ENCODE results near the gene SLC37A4.
"Not testable (repeated sequence)": the region's sequence is repeated elsewhere in the genome, so short reads cannot be mapped to it uniquely, and the experiment has no call there.

SLC37A4 gene

DNA sequence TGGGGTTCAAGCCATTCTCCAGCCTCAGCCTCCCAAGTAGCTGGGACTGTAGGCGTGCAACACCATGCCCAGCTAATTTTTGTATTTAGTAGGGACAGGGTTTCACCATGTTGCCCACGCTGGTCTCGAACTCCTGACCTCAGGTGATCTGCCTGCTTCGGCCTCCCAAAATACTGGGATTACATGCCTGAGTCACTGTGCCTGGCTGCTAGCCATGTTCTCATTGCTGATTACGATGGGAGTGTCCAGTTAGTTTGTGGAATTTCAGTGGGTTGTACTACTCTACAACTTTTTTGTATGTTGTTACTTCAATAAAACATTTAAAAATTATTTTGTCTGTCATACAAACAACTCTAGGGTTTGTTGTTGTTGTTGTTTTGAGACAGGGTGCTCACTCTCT is 32.1 kb upstream of the SLC37A4 start:
- Histone ChIP-seq H4K8ac (ENCODE audit: low read depth, low read length) (no peak overlapping the region), H2BK120ac (ENCODE audit: low read depth, low read length) (no peak overlapping the region), H4K5ac (ENCODE audit: low read length) (no peak overlapping the region), H2BK5ac (ENCODE audit: low read length) (no peak overlapping the region), H3K18ac (ENCODE audit: low read length) (no peak overlapping the region), H3K27ac (ENCODE audit: low read depth, low read length) (no peak overlapping the region), H3K4ac (ENCODE audit: low read depth, low read length) (no peak overlapping the region), H3K4me1 (ENCODE audit: control insufficient read depth, low read depth, low read length) (no peaks in the 10 kb centered on the region), H3K27me3 (ENCODE audit: insufficient read depth, low read length, poor library complexity) (no peaks in the 10 kb centered on the region), H3K9ac (ENCODE audit: low read length) (no peak overlapping the region), H3K36me3 (ENCODE audit: control insufficient read depth, insufficient read depth, low read length) (no peaks in the 10 kb centered on the region), H3K23ac (ENCODE audit: low read length) (no peak overlapping the region), H3K79me2 (ENCODE audit: control insufficient read depth, insufficient read depth, low read length) (no peaks in the 10 kb centered on the region), H2AK5ac (ENCODE audit: low read length) (no peak overlapping the region), H3K4me2 (ENCODE audit: low read length) (no peak overlapping the region), H3K79me1 (ENCODE audit: low read length) (no peaks in the 10 kb centered on the region), H3K4me3 (ENCODE audit: low read length) (no peak overlapping the region), H3K56ac (ENCODE audit: low read length) (no peak overlapping the region), H2BK15ac (replicated peaks; ENCODE audit: low read depth) (no peak overlapping the region)
- no peak for DNase-seq
- WGBS (ENCODE audit: extremely low coverage, insufficient coverage, low lambda C conversion rate): no CpG with 5 or more reads among the region's 5 CpGs

DNA sequence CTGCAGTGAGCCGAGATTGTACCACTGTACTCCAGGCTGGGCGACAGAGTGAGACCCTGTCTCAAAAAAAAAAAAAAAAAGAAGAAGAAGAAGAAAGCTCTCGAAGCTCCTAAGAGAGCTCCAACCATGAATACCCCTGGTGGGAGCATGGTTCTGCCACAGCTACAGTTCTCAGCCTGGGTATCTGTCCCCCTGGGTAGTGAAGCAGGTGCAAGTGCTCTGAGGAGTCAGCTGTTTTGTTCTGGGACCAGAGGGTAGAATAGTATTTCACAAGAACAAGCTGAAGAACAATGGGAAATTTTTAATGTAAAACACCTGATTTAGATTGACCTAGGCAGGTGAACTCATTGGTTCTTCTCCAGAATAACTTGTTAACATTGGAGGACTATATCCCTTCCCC is 30.6 kb upstream of the SLC37A4 start:
- Histone ChIP-seq H3K27ac (ENCODE audit: low read depth, low read length) (no peak overlapping the region), H3K27me3 (ENCODE audit: insufficient read depth, low read length, poor library complexity) (no peaks in the 10 kb centered on the region), H3K4me3 (ENCODE audit: low read length) (no peak overlapping the region), H2BK120ac (ENCODE audit: low read depth, low read length) (no peak overlapping the region), H3K18ac (ENCODE audit: low read length) (no peak overlapping the region), H3K4me2 (ENCODE audit: low read length) (no peak overlapping the region), H3K79me1 (ENCODE audit: low read length) (peaks cover 2% of the 10 kb centered on the region), H3K4me1 (ENCODE audit: control insufficient read depth, low read depth, low read length) (no peaks in the 10 kb centered on the region), H2BK15ac (replicated peaks; ENCODE audit: low read depth) (no peak overlapping the region), H3K36me3 (ENCODE audit: control insufficient read depth, insufficient read depth, low read length) (no peaks in the 10 kb centered on the region), H3K4ac (ENCODE audit: low read depth, low read length) (no peak overlapping the region), H2AK5ac (ENCODE audit: low read length) (no peak overlapping the region), H4K5ac (ENCODE audit: low read length) (no peak overlapping the region), H3K56ac (ENCODE audit: low read length) (no peak overlapping the region), H3K23ac (ENCODE audit: low read length) (no peak overlapping the region), H4K8ac (ENCODE audit: low read depth, low read length) (no peak overlapping the region), H3K9ac (ENCODE audit: low read length) (no peak overlapping the region), H3K79me2 (ENCODE audit: control insufficient read depth, insufficient read depth, low read length) (peaks cover 4% of the 10 kb centered on the region), H2BK5ac (ENCODE audit: low read length) (no peak overlapping the region)
- DNase-seq: no peak
- no CpG with 5 or more reads among the region's 3 CpGs for WGBS (ENCODE audit: extremely low coverage, insufficient coverage, low lambda C conversion rate)

DNA sequence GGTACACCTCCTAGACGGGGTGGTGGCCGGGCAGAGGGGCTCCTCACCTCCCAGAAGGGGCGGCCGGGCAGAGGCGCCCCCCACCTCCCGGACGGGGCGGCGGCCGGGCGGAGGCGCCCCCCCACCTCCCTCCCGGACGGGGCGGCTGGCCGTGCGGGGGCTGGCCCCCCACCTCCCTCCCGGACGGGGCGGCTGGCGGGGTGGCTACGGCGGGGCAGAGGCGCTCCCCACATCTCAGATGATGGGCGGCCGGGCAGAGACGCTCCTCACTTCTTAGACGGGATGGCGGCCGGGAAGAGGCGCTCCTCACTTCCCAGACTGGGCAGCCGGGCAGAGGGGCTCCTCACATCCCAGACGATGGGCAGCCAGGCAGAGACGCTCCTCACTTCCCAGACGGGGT is 28.5 kb upstream of the SLC37A4 start:
- not testable (repeated sequence) for H2BK120ac ChIP-seq (ENCODE audit: low read depth, low read length)
- no CpG with 5 or more reads among the region's 35 CpGs for WGBS (ENCODE audit: extremely low coverage, insufficient coverage, low lambda C conversion rate)

DNA sequence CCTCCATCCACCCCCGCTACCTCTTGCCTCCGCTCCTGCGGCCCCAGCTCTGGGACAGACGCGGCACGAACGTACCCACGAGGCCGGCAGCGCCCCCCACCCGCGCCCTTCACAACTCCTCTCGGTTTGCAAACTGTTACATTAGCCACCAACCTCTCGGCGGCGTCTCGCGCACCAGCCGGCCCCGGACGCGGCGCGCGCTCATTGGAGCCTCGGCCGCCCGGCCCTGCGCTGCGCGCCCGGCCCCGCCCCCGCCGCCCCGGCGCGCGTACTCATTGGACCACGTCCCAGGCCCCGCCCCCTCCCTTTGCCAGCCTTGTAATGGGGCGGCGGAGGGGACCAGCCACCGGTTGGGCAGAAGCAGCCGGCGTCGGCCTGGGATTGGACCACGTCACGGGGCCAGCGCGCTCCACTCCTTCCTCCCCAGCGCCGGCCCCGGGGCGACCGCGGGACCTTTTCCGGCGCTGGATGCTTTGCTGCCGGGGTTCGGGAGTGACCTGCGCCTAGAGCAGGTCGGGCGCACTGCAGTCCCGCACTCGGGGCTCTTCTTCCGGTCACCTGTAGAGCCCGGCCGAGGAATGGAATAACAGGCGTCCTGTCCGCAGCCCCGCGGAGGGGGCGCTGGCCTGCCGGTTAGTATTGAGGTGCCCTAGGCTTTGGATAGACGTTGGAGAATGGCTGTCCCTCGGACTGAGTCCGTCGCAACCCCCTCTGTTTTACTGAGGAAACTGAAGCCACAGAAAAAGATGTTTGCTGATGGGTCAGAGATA is 26.5 kb upstream of the SLC37A4 start, which contains the start of gene HYOU1:
Gene HYOU1 (minus strand): TSS at position 206 of the 770 bp plus-strand sequence. CDS start 1,045 bp downstream, outside the sequence.
- WGBS (ENCODE audit: extremely low coverage, insufficient coverage, low lambda C conversion rate): no CpG with 5 or more reads among the region's 79 CpGs
- H3K9ac ChIP-seq (ENCODE audit: low read length): peak within 1 kb of the TSS; percentile 95
- H2BK120ac ChIP-seq (ENCODE audit: low read depth, low read length): no peak within 1 kb of the TSS
- peaks cover 18% of the 10 kb centered on the region for H3K79me2 ChIP-seq (ENCODE audit: control insufficient read depth, insufficient read depth, low read length)
- peaks cover 22% of the 10 kb centered on the region for H3K36me3 ChIP-seq (ENCODE audit: control insufficient read depth, insufficient read depth, low read length)
- H3K4me1 ChIP-seq (ENCODE audit: control insufficient read depth, low read depth, low read length): peaks cover 4% of the 10 kb centered on the region
- H3K27ac ChIP-seq (ENCODE audit: low read depth, low read length): peak within 1 kb of the TSS; percentile 96
- H2BK15ac ChIP-seq (replicated peaks; ENCODE audit: low read depth): no peak within 1 kb of the TSS
- no peaks in the 10 kb centered on the region for H3K27me3 ChIP-seq (ENCODE audit: insufficient read depth, low read length, poor library complexity)
- H4K8ac ChIP-seq (ENCODE audit: low read depth, low read length): no peak within 1 kb of the TSS
- peaks cover 29% of the 10 kb centered on the region for H3K79me1 ChIP-seq (ENCODE audit: low read length)
- peak within 1 kb of the TSS; percentile 88 for H3K4ac ChIP-seq (ENCODE audit: low read depth, low read length)
- peak within 1 kb of the TSS; percentile 75 for H3K18ac ChIP-seq (ENCODE audit: low read length)
- peak within 1 kb of the TSS; percentile 92 for H3K4me3 ChIP-seq (ENCODE audit: low read length)
- H2BK5ac ChIP-seq (ENCODE audit: low read length): no peak within 1 kb of the TSS
- H3K4me2 ChIP-seq (ENCODE audit: low read length): peak within 1 kb of the TSS; percentile 98
- peak; percentile 99 for DNase-seq
- H3K23ac ChIP-seq (ENCODE audit: low read length): peak within 1 kb of the TSS; percentile 66
- H4K5ac ChIP-seq (ENCODE audit: low read length): no peak within 1 kb of the TSS
- H3K56ac ChIP-seq (ENCODE audit: low read length): peak within 1 kb of the TSS; percentile 99
- peak within 1 kb of the TSS; percentile 78 for H2AK5ac ChIP-seq (ENCODE audit: low read length)

More for the DNA sequence above, 28.5 kb upstream of the SLC37A4 start:
- Histone ChIP-seq H3K36me3 (ENCODE audit: control insufficient read depth, insufficient read depth, low read length) (peaks cover 13% of the 10 kb centered on the region), H3K79me1 (ENCODE audit: low read length) (peaks cover 22% of the 10 kb centered on the region), H3K79me2 (ENCODE audit: control insufficient read depth, insufficient read depth, low read length) (peaks cover 18% of the 10 kb centered on the region)
- not testable (repeated sequence) for H3K18ac ChIP-seq (ENCODE audit: low read length); H3K9ac ChIP-seq (ENCODE audit: low read length); H4K8ac ChIP-seq (ENCODE audit: low read depth, low read length); H2BK5ac ChIP-seq (ENCODE audit: low read length); H3K23ac ChIP-seq (ENCODE audit: low read length); H3K4me2 ChIP-seq (ENCODE audit: low read length); H3K27ac ChIP-seq (ENCODE audit: low read depth, low read length); H3K4me1 ChIP-seq (ENCODE audit: control insufficient read depth, low read depth, low read length); H4K5ac ChIP-seq (ENCODE audit: low read length); H2BK15ac ChIP-seq (replicated peaks; ENCODE audit: low read depth); H3K27me3 ChIP-seq (ENCODE audit: insufficient read depth, low read length, poor library complexity); H3K4me3 ChIP-seq (ENCODE audit: low read length); H3K4ac ChIP-seq (ENCODE audit: low read depth, low read length); DNase-seq; H3K56ac ChIP-seq (ENCODE audit: low read length); H2AK5ac ChIP-seq (ENCODE audit: low read length)

DNA sequence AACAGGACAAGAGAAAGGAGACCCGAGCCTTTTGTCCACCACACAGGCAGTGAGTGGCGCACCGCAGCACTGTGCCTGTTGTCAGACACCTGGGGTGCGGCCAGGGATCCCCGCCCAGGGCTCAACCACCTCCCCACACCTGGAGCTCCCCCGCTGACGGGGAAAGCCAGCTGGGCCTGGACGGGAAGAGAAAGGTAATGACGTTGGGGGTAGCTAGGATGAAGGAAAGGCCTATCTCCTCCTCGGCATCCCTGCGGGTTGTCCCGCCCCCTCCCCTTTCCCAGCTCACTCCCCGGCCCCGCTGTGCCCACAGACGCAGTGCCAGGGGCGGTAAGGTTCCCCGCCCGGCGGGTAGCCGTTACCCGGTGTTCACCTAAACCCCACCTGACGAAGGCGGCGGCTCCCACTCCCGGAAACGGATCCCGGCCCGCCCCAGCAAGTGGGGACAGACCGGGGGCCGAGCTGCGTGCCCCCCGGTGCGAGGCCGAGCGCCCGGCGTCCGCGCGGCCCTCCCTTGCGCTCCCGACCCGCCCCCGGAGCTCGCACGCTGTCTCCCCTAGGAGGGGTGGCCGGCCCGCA is 25.8 kb upstream of the SLC37A4 start:
- peak overlapping the region; percentile 99 for H3K56ac ChIP-seq (ENCODE audit: low read length)
- peaks cover 4% of the 10 kb centered on the region for H3K4me1 ChIP-seq (ENCODE audit: control insufficient read depth, low read depth, low read length)
- peak; percentile 77 for DNase-seq
- peak overlapping the region; percentile 78 for H2AK5ac ChIP-seq (ENCODE audit: low read length)
- peaks cover 29% of the 10 kb centered on the region for H3K79me1 ChIP-seq (ENCODE audit: low read length)
- peak overlapping the region; percentile 96 for H3K27ac ChIP-seq (ENCODE audit: low read depth, low read length)
- peak overlapping the region; percentile 95 for H3K9ac ChIP-seq (ENCODE audit: low read length)
- peak overlapping the region; percentile 98 for H3K4me2 ChIP-seq (ENCODE audit: low read length)
- H3K18ac ChIP-seq (ENCODE audit: low read length): peak overlapping the region; percentile 75
- no peak overlapping the region for H2BK120ac ChIP-seq (ENCODE audit: low read depth, low read length)
- H3K27me3 ChIP-seq (ENCODE audit: insufficient read depth, low read length, poor library complexity): no peaks in the 10 kb centered on the region
- no peak overlapping the region for H4K8ac ChIP-seq (ENCODE audit: low read depth, low read length)
- no peak overlapping the region for H2BK15ac ChIP-seq (replicated peaks; ENCODE audit: low read depth)
- H3K4ac ChIP-seq (ENCODE audit: low read depth, low read length): peak overlapping the region; percentile 73
- H3K36me3 ChIP-seq (ENCODE audit: control insufficient read depth, insufficient read depth, low read length): peaks cover 22% of the 10 kb centered on the region
- WGBS (ENCODE audit: extremely low coverage, insufficient coverage, low lambda C conversion rate): no CpG with 5 or more reads among the region's 48 CpGs
- peak overlapping the region; percentile 92 for H3K4me3 ChIP-seq (ENCODE audit: low read length)
- no peak overlapping the region for H2BK5ac ChIP-seq (ENCODE audit: low read length)
- no peak overlapping the region for H4K5ac ChIP-seq (ENCODE audit: low read length)
- peaks cover 18% of the 10 kb centered on the region for H3K79me2 ChIP-seq (ENCODE audit: control insufficient read depth, insufficient read depth, low read length)
- H3K23ac ChIP-seq (ENCODE audit: low read length): peak overlapping the region; percentile 66
